CD4-positive, CD25-positive, alpha-beta regulatory T cell (primary cell): ENCODE results near the gene MEIOB. TPM values are rescaled to one million over a fixed set of nuclear protein-coding genes. Genes with fewer than 3 reads are reported as not detected.
"Not testable (repeated sequence)": the region's sequence is repeated elsewhere in the genome, so short reads cannot be mapped to it uniquely, and the experiment has no call there.

ENCODE experiments used
- ATAC-seq, 2 donors: fragments of 150-1000 bp; cut with Tn5 transposase; one replicate each; pipeline ENCODE4 v1.10.0; 2021; ENCODE audit warnings: low read depth in 2 of 2, moderate number of reproducible peaks in 2 of 2, moderate library complexity in 1 of 2
- DNase-seq, 3 donors: peaks; one replicate each; pipeline versions ENCODE4 v3.0.0 to v3.0.0-alpha.2; 2012 to 2022; ENCODE audit warnings: mixed read lengths in 1 of 3
- H3K27ac ChIP-seq: one replicate; pipeline ENCODE4 v1.7.0; 2013; ENCODE audit warnings: mild to moderate bottlenecking, low read length; ENCODE audit not compliant: insufficient read depth, poor library complexity, severe bottlenecking
- H3K27me3 ChIP-seq: one replicate; pipeline ENCODE4 v1.7.0; 2013; ENCODE audit warnings: low read length; ENCODE audit not compliant: control insufficient read depth, insufficient read depth
- H3K36me3 ChIP-seq: one replicate; pipeline ENCODE4 v1.7.0; 2013; ENCODE audit warnings: mild to moderate bottlenecking, low read length, moderate library complexity; ENCODE audit not compliant: control insufficient read depth, insufficient read depth
- H3K4me1 ChIP-seq: 2 replicates; pipeline ENCODE4 v1.7.0; 2013; ENCODE audit warnings: mild to moderate bottlenecking, low read length; ENCODE audit not compliant: insufficient read depth, control insufficient read depth, poor library complexity, severe bottlenecking
- H3K4me3 ChIP-seq: one replicate; pipeline ENCODE4 v1.7.0; 2013; ENCODE audit warnings: low read depth, mild to moderate bottlenecking, low read length, moderate library complexity
- H3K9me3 ChIP-seq, 2 experiments: 1 replicate in 1 of 2; 2 replicates in 1 of 2; pipeline ENCODE4 v1.7.0; 2013; ENCODE audit warnings: low read length in 2 of 2, mild to moderate bottlenecking in 1 of 2, moderate library complexity in 1 of 2; ENCODE audit not compliant: control insufficient read depth in 2 of 2
- H3K27ac Mint-ChIP-seq, 3 donors: one replicate each; pipeline ENCODE4 v1.8.0; 2020 to 2022; ENCODE audit warnings: mild to moderate bottlenecking in 3 of 3, mixed read lengths in 3 of 3, moderate library complexity in 2 of 3
- H3K27me3 Mint-ChIP-seq: one replicate; pipeline ENCODE4 v1.8.0; 2022; ENCODE audit warnings: mild to moderate bottlenecking, mixed read lengths
- H3K36me3 Mint-ChIP-seq: one replicate; pipeline ENCODE4 v1.8.0; 2020; ENCODE audit warnings: mixed read lengths
- H3K4me1 Mint-ChIP-seq, 4 donors: one replicate each; pipeline ENCODE4 v1.8.0; 2020 to 2022; ENCODE audit warnings: mixed read lengths in 4 of 4, mild to moderate bottlenecking in 1 of 4
- H3K4me3 Mint-ChIP-seq, 4 donors: one replicate each; pipeline ENCODE4 v1.8.0; 2020 to 2022; ENCODE audit warnings: mild to moderate bottlenecking in 4 of 4, mixed read lengths in 4 of 4, moderate library complexity in 3 of 4
- H3K9me3 Mint-ChIP-seq, 7 donors: one replicate each; pipeline ENCODE4 v1.8.0; 2020 to 2022; ENCODE audit warnings: mixed read lengths in 7 of 7, mild to moderate bottlenecking in 3 of 7, moderate library complexity in 2 of 7
- polyA plus RNA-seq, 4 donors: library from polyadenylated mRNA; unstranded; fragments of 300-500 nt; fragmentation: Illumina TruSeq; gene quantifications; one replicate each; pipeline ENCODE4 v1.2.3, GENCODE V29; 2021
- total RNA-seq: library from RNA; stranded (reverse); gene quantifications from one replicate; pipeline ENCODE4 v1.2.3, GENCODE V29; 2022

MEIOB gene
- total and polyA plus RNA-seq, 5 donors from 2014 or later = not detected

DNA sequence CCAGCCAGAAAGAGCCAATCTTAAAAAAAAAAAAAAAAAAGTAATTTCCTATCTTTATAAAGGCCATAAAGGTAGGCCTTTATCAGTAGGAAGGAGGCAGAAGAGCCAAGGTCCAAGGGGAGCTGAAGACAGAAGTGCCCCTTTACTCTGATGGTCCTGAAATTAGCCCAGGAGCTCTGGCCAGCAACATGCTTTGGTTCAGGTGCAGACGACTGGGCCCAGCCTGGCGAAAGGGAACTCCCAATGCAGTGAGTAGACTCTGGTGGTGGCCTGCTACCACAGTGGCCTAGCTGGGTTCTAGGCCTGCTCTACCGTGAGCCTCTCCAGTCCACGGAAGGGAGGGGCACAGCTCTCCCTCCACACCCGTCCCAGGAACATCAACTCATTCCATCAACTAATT lies 23.1 kb upstream of the MEIOB start:
- Mint-ChIP-seq H3K9me3 (no peaks in the 10 kb centered on the region), H3K4me3 (no peak overlapping the region), H3K4me1 (no peaks in the 10 kb centered on the region), H3K27me3 (peaks cover 21% of the 10 kb centered on the region), H3K27ac (no peak overlapping the region), H3K36me3 (no peaks in the 10 kb centered on the region)
- Histone ChIP-seq H3K4me1 (no peaks in the 10 kb centered on the region), H3K36me3 (no peaks in the 10 kb centered on the region), H3K27me3 (no peaks in the 10 kb centered on the region), H3K4me3 (no peak overlapping the region), H3K27ac (no peak overlapping the region), H3K9me3 (no peaks in the 10 kb centered on the region)
- ATAC-seq = no peak
- no peak for DNase-seq

DNA sequence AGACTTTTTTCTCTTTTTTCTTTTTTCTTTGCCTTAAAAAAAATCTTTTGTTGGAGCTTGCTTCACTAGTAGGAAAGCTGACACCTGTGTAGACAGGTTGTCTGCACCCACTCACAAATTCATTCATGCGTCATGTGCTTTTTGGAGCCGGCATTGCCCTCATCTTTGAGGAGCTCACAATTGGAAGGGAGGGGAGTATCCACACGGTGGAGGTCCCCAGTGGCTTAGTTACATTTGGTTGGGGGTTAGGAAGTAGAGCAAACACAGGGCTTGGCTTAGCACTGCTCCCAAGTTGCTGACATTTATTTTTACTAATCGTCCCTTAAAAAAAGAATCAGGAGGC lies 18.7 kb upstream of the MEIOB start:
- no peaks in the 10 kb centered on the region for H3K4me1 Mint-ChIP-seq

GRCh38 chr16:1890024-1890707 lies 18.2 kb upstream of the MEIOB start:
- Mint-ChIP-seq H3K36me3 (no peaks in the 10 kb centered on the region), H3K4me1 (no peaks in the 10 kb centered on the region), H3K27ac (no peak overlapping the region), H3K9me3 (no peaks in the 10 kb centered on the region), H3K27me3 (peaks cover 24% of the 10 kb centered on the region), H3K4me3 (no peak overlapping the region)
- H3K36me3 ChIP-seq = no peaks in the 10 kb centered on the region
- H3K27me3 ChIP-seq = no peaks in the 10 kb centered on the region
- no peaks in the 10 kb centered on the region for H3K9me3 ChIP-seq
- DNase-seq = no peak
- no peak overlapping the region for H3K4me3 ChIP-seq
- no peaks in the 10 kb centered on the region for H3K4me1 ChIP-seq
- ATAC-seq = no peak
- H3K27ac ChIP-seq = no peak overlapping the region

More for the DNA sequence above, 18.7 kb upstream of the MEIOB start:
- H3K27me3 Mint-ChIP-seq = peaks cover 22% of the 10 kb centered on the region
- Histone ChIP-seq H3K36me3 (no peaks in the 10 kb centered on the region), H3K27me3 (no peaks in the 10 kb centered on the region), H3K4me3 (no peak overlapping the region), H3K4me1 (no peaks in the 10 kb centered on the region), H3K27ac (no peak overlapping the region), H3K9me3 (no peaks in the 10 kb centered on the region)
- H3K27ac Mint-ChIP-seq = no peak overlapping the region
- DNase-seq = no peak
- H3K36me3 Mint-ChIP-seq = no peaks in the 10 kb centered on the region
- ATAC-seq = no peak
- no peak overlapping the region for H3K4me3 Mint-ChIP-seq
- no peaks in the 10 kb centered on the region for H3K9me3 Mint-ChIP-seq

DNA sequence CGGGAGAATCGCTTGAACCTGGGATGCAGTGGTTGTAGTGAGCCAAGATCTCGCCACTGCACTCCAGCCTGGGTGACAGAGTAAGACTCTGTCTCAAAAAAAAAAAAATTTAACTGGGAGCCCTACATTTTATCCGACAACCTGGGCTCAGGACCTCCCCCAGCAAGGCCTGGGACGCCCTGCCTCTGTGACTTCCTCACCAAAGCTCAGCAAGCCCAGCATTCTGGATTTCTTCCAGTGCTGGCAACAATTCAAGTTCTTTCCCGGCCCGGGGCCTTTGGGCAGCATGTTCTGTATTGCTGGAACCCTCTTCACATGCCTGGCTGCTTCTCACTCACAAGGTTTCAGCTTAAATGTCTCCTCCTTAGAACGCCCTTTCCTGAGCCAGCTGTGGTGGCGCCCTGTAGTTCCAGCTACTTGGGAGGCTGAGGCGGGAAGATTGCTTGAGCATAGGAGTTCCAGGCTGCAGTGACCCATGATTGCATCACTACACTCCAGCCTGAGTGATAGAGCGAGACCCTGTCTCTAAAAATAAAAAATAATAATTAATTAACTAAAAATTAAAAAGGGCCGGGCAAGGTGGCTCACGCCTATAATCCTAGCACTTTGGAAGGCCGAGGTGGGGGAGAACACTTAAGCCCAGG lies 15.9 kb upstream of the MEIOB start:
- Histone ChIP-seq H3K4me1 (no peaks in the 10 kb centered on the region), H3K36me3 (no peaks in the 10 kb centered on the region), H3K27ac (no peak overlapping the region), H3K27me3 (no peaks in the 10 kb centered on the region), H3K4me3 (no peak overlapping the region), H3K9me3 (no peaks in the 10 kb centered on the region)
- Mint-ChIP-seq H3K36me3 (no peaks in the 10 kb centered on the region), H3K4me1 (no peaks in the 10 kb centered on the region), H3K9me3 (peaks cover 0 to 2% (median 0%) of the 10 kb centered on the region in 7 donors), H3K4me3 (no peak overlapping the region), H3K27me3 (peaks cover 30% of the 10 kb centered on the region), H3K27ac (no peak overlapping the region)
- DNase-seq (no peak), ATAC-seq (no peak)

DNA sequence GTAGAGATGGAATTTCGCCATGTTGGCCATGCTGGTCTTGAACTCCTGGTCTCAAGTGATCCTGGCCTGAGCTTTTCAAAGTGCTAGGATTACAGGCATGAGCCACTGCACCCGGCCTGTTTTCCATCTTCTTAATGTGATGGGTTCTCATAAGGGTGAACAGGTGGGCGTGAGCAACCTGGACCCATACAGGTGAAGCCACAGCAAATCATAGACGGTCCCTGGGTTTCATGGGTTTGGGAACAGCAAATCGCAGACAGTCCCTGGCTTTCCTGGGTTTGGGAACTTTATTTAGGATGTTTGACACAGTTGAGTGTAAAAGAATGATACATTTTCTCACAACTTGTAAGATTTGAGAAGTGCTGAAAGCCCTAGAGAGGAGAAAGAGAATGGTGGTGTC lies 12.9 kb upstream of the MEIOB start:
- H3K4me1 ChIP-seq = no peaks in the 10 kb centered on the region
- no peaks in the 10 kb centered on the region for H3K36me3 ChIP-seq
- ATAC-seq (no peak), DNase-seq (no peak)
- H3K27ac ChIP-seq = no peak overlapping the region
- no peak overlapping the region for H3K4me3 Mint-ChIP-seq
- no peaks in the 10 kb centered on the region for H3K36me3 Mint-ChIP-seq
- peaks cover 0 to 2% (median 0%) of the 10 kb centered on the region in 7 donors for H3K9me3 Mint-ChIP-seq
- no peaks in the 10 kb centered on the region for H3K27me3 ChIP-seq
- H3K4me1 Mint-ChIP-seq = no peaks in the 10 kb centered on the region
- H3K4me3 ChIP-seq = no peak overlapping the region
- peaks cover 21% of the 10 kb centered on the region for H3K27me3 Mint-ChIP-seq
- no peak overlapping the region for H3K27ac Mint-ChIP-seq
- no peaks in the 10 kb centered on the region for H3K9me3 ChIP-seq

GRCh38 chr16:1884155-1884760 lies 12.3 kb upstream of the MEIOB start:
- Mint-ChIP-seq H3K36me3 (no peaks in the 10 kb centered on the region), H3K4me3 (no peak overlapping the region), H3K27me3 (peaks cover 15% of the 10 kb centered on the region), H3K27ac (no peak overlapping the region), H3K4me1 (no peaks in the 10 kb centered on the region), H3K9me3 (peaks cover 0 to 2% (median 0%) of the 10 kb centered on the region in 7 donors)
- H3K4me3 ChIP-seq = no peak overlapping the region
- no peaks in the 10 kb centered on the region for H3K4me1 ChIP-seq
- H3K27me3 ChIP-seq = no peaks in the 10 kb centered on the region
- no peaks in the 10 kb centered on the region for H3K36me3 ChIP-seq
- H3K27ac ChIP-seq = no peak overlapping the region
- DNase-seq = peak in 1 of 3 donors; percentile 24
- no peak for ATAC-seq
- no peaks in the 10 kb centered on the region for H3K9me3 ChIP-seq

GRCh38 chr16:1881172-1881571 lies 9.2 kb upstream of the MEIOB start:
- not testable (repeated sequence) for H3K36me3 ChIP-seq, H3K27me3 ChIP-seq, H3K9me3 Mint-ChIP-seq, ATAC-seq, H3K27ac ChIP-seq, DNase-seq, H3K4me1 ChIP-seq, H3K36me3 Mint-ChIP-seq, H3K4me3 ChIP-seq, H3K27ac Mint-ChIP-seq, H3K4me1 Mint-ChIP-seq, H3K9me3 ChIP-seq, H3K4me3 Mint-ChIP-seq
- H3K27me3 Mint-ChIP-seq = peaks cover 30% of the 10 kb centered on the region

DNA sequence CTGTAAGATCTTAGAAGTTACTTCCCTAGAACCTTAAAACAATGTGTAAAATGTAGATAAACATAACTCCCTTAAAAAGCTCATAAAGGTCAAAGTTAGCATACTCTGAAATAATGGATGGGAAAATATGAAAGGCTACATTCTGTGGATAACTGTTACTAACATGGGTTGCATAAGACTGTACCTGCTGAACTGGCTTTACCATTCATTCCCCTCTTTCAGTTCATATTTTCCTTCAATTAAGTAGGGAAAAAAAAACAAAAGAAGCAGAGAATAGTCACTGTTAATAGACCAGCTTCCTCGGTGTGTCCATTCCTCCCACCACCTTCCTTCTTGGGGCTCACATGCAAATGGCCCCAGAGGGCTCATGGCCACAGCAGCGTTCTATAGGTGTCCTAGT lies 7.5 kb upstream of the MEIOB start:
- ATAC-seq (no peak), DNase-seq (no peak)
- Mint-ChIP-seq H3K4me3 (no peak overlapping the region), H3K27ac (no peak overlapping the region), H3K27me3 (peaks cover 28% of the 10 kb centered on the region), H3K4me1 (no peaks in the 10 kb centered on the region), H3K36me3 (no peaks in the 10 kb centered on the region), H3K9me3 (no peaks in the 10 kb centered on the region)
- no peak overlapping the region for H3K27ac ChIP-seq
- no peak overlapping the region for H3K4me3 ChIP-seq
- no peaks in the 10 kb centered on the region for H3K9me3 ChIP-seq
- no peaks in the 10 kb centered on the region for H3K4me1 ChIP-seq
- H3K27me3 ChIP-seq = peaks cover 4% of the 10 kb centered on the region
- no peaks in the 10 kb centered on the region for H3K36me3 ChIP-seq
